Lung (tissue), 12 donors: ENCODE results near the gene NFKBIL1. TPM values are rescaled to one million over a fixed set of nuclear protein-coding genes. Genes with fewer than 3 reads are reported as not detected.

ENCODE experiments used
- ATAC-seq: fragments of 200-7000 bp; cut with Tn5 transposase; one replicate; pipeline ENCODE4 v1.9.1; 2020; ENCODE audit warnings: moderate number of reproducible peaks; ENCODE audit not compliant: insufficient read depth, low FRiP score
- DNase-seq, 3 donors: peaks; one replicate each; pipeline ENCODE4 v3.0.0-alpha.2; 2013 to 2017
- H3K27ac ChIP-seq, 2 donors: one replicate each; pipeline ENCODE4 v1.5.1; 2013; ENCODE audit warnings: mild to moderate bottlenecking in 2 of 2, moderate library complexity in 2 of 2, control low read depth in 1 of 2, inconsistent platforms in 1 of 2, low read depth in 1 of 2, low read length in 1 of 2
- H3K27me3 ChIP-seq, 3 donors: one replicate each; pipeline ENCODE4 v1.5.1; 2013; ENCODE audit warnings: low read length in 2 of 3; ENCODE audit not compliant: control insufficient read depth in 3 of 3, insufficient read depth in 3 of 3
- H3K36me3 ChIP-seq, 4 donors: one replicate each; pipeline ENCODE4 v1.5.1; 2013; ENCODE audit warnings: low read length in 4 of 4, mild to moderate bottlenecking in 1 of 4, moderate library complexity in 1 of 4; ENCODE audit not compliant: control insufficient read depth in 4 of 4, insufficient read depth in 4 of 4
- H3K4me1 ChIP-seq, 5 donors: one replicate each; pipeline ENCODE4 v1.5.1; 2013; ENCODE audit warnings: low read length in 5 of 5, mild to moderate bottlenecking in 2 of 5, moderate library complexity in 1 of 5; ENCODE audit not compliant: control insufficient read depth in 5 of 5, insufficient read depth in 5 of 5
- H3K4me3 ChIP-seq: one replicate; pipeline ENCODE4 v1.5.1; 2013; ENCODE audit warnings: mild to moderate bottlenecking, control low read depth, moderate library complexity
- H3K9ac ChIP-seq, 2 donors: one replicate each; pipeline ENCODE4 v1.5.1; 2013; ENCODE audit warnings: low read length in 2 of 2, control low read depth in 1 of 2; ENCODE audit not compliant: insufficient read depth in 1 of 2
- H3K9me3 ChIP-seq, 4 donors: one replicate each; pipeline ENCODE4 v1.5.1; 2013; ENCODE audit warnings: low read length in 3 of 4, mild to moderate bottlenecking in 1 of 4, moderate library complexity in 1 of 4; ENCODE audit not compliant: control insufficient read depth in 4 of 4, insufficient read depth in 3 of 4
- WGBS, 2 donors: extraction: QIAGEN DNeasy Blood & Tissue Kit; methylation state at CpG; one replicate each; pipeline ENCODE4 v1.1.7; 2013; 5-methylcytosine and 5-hydroxymethylcytosine counted together
- polyA plus RNA-seq, 2 donors: library from polyadenylated mRNA; stranded (reverse); fragments of 200-250 nt; gene quantifications; one replicate each; pipeline ENCODE4 v1.2.1, GENCODE V29; 2013
- total RNA-seq, 2 donors: library from RNA; depleted of rRNA in 1 of 2; stranded (reverse); fragments of >200 nt in 1 of 2; gene quantifications; one replicate each; pipeline ENCODE4 v1.2.1, GENCODE V29; 2014 to 2021
- TF ChIP-seq, protein P1 (sequence below): IDR thresholded peaks from 2 replicates; pipeline ENCODE4 v1.5.1; 2012; ENCODE audit warnings: mild to moderate bottlenecking; ENCODE audit errors: control extremely low read depth, extremely low read depth
- donor health status: control.
- donor health status: control.
- donor health status: Bipolar disorder and iron deficiency.
- donor health status: healthy.
- donor health status: DM: yes; HTN: yes; CAD: no.

Gene NFKBIL1
- total and polyA plus RNA-seq, 4 donors, result 13.5 to 32.2 (median 19.0) TPM

DNA sequence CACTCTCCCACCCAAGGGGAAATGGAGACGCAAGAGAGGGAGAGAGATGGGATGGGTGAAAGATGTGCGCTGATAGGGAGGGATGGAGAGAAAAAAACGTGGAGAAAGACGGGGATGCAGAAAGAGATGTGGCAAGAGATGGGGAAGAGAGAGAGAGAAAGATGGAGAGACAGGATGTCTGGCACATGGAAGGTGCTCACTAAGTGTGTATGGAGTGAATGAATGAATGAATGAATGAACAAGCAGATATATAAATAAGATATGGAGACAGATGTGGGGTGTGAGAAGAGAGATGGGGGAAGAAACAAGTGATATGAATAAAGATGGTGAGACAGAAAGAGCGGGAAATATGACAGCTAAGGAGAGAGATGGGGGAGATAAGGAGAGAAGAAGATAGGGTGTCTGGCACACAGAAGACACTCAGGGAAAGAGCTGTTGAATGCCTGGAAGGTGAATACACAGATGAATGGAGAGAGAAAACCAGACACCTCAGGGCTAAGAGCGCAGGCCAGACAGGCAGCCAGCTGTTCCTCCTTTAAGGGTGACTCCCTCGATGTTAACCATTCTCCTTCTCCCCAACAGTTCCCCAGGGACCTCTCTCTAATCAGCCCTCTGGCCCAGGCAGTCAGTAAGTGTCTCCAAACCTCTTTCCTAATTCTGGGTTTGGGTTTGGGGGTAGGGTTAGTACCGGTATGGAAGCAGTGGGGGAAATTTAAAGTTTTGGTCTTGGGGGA is 28.7 kb downstream of the NFKBIL1 start:
- Histone ChIP-seq H3K4me1 (no peaks in the 10 kb centered on the region), H3K27me3 (peaks cover 0 to 4% (median 0%) of the 10 kb centered on the region in 3 donors), H3K9ac (no peak overlapping the region), H3K36me3 (no peaks in the 10 kb centered on the region), H3K9me3 (no peaks in the 10 kb centered on the region), H3K4me3 (no peak overlapping the region), H3K27ac (no peak overlapping the region)
- no peak for DNase-seq
- TF ChIP-seq, protein P1, sequence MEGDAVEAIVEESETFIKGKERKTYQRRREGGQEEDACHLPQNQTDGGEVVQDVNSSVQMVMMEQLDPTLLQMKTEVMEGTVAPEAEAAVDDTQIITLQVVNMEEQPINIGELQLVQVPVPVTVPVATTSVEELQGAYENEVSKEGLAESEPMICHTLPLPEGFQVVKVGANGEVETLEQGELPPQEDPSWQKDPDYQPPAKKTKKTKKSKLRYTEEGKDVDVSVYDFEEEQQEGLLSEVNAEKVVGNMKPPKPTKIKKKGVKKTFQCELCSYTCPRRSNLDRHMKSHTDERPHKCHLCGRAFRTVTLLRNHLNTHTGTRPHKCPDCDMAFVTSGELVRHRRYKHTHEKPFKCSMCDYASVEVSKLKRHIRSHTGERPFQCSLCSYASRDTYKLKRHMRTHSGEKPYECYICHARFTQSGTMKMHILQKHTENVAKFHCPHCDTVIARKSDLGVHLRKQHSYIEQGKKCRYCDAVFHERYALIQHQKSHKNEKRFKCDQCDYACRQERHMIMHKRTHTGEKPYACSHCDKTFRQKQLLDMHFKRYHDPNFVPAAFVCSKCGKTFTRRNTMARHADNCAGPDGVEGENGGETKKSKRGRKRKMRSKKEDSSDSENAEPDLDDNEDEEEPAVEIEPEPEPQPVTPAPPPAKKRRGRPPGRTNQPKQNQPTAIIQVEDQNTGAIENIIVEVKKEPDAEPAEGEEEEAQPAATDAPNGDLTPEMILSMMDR, result no peak
- 66% methylated on average over 8 of the region's 8 CpGs for WGBS, 2 donors
- ATAC-seq, result no peak

- 83% methylated on average over 16 to 19 of the region's 19 CpGs for WGBS, 2 donors
- H3K36me3 ChIP-seq, result no peaks in the 10 kb centered on the region
- no peak overlapping the region for H3K9ac ChIP-seq
- H3K27ac ChIP-seq, result no peak overlapping the region
- H3K27me3 ChIP-seq, result peaks cover 0 to 4% (median 0%) of the 10 kb centered on the region in 3 donors
- DNase-seq (no peak), ATAC-seq (no peak)
- H3K9me3 ChIP-seq, result no peaks in the 10 kb centered on the region
- H3K4me1 ChIP-seq, result peaks cover 2 to 8% (median 5%) of the 10 kb centered on the region in 5 donors
- no peak overlapping the region for H3K4me3 ChIP-seq
- TF ChIP-seq, protein P1, result no peak
These were observed 29.6 kb downstream of the NFKBIL1 start for GRCh38 chr6:31576897-31577578.

- no peak for DNase-seq
- WGBS, 2 donors, result 87 to 90% methylated on average over 3 of the region's 3 CpGs
- peaks cover 2 to 9% (median 6%) of the 10 kb centered on the region in 5 donors for H3K4me1 ChIP-seq
- H3K27ac ChIP-seq, result no peak overlapping the region
- no peaks in the 10 kb centered on the region for H3K9me3 ChIP-seq
- ATAC-seq, result no peak
- H3K27me3 ChIP-seq, result peaks cover 0 to 4% (median 0%) of the 10 kb centered on the region in 3 donors
- no peak overlapping the region for H3K4me3 ChIP-seq
- no peak overlapping the region for H3K9ac ChIP-seq
- no peaks in the 10 kb centered on the region for H3K36me3 ChIP-seq
- TF ChIP-seq, protein P1, result no peak
These were observed 30.2 kb downstream of the NFKBIL1 start for GRCh38 chr6:31577579-31577966.
